Osteoblast (primary cell): ENCODE results near the gene CEP43. TPM values are rescaled to one million over a fixed set of nuclear protein-coding genes. Genes with fewer than 3 reads are reported as not detected.

Experiments used
- DNase-seq: peaks from one replicate; pipeline ENCODE4 v3.0.0; 2011; ENCODE audit warnings: low spot score, mixed read lengths; ENCODE audit not compliant: insufficient read length; ENCODE audit errors: missing footprints
- H2AFZ ChIP-seq: 2 replicates; pipeline ENCODE4 v1.6.0; 2011; ENCODE audit warnings: mild to moderate bottlenecking, low read length
- H3K27ac ChIP-seq: 2 replicates; pipeline ENCODE4 v1.5.1; 2011; ENCODE audit warnings: mild to moderate bottlenecking, low read depth, low read length, moderate library complexity
- H3K27me3 ChIP-seq: 2 replicates; pipeline ENCODE4 v1.6.0; 2012; ENCODE audit warnings: mild to moderate bottlenecking, control low read depth, inconsistent platforms, low read length, moderate library complexity; ENCODE audit not compliant: insufficient read depth
- H3K36me3 ChIP-seq: 2 replicates; pipeline ENCODE4 v1.5.1; 2011; ENCODE audit warnings: mild to moderate bottlenecking, low read length, control low read depth, moderate library complexity; ENCODE audit not compliant: insufficient read depth
- H3K4me1 ChIP-seq: 2 replicates; pipeline ENCODE4 v1.5.1; 2011; ENCODE audit warnings: mild to moderate bottlenecking, low read length, control low read depth, moderate library complexity; ENCODE audit not compliant: insufficient read depth
- H3K4me2 ChIP-seq: 2 replicates; pipeline ENCODE4 v1.6.0; 2011; ENCODE audit warnings: mild to moderate bottlenecking, low read length; ENCODE audit not compliant: insufficient read depth
- H3K4me3 ChIP-seq: fragments of 200-600 bp; sonication (generic); 3 replicates; pipeline ENCODE4 v1.5.1; 2012; ENCODE audit warnings: mild to moderate bottlenecking, low read length, inconsistent platforms; ENCODE audit not compliant: insufficient read depth
- H3K79me2 ChIP-seq: 2 replicates; pipeline ENCODE4 v1.6.0; 2012; ENCODE audit warnings: mild to moderate bottlenecking, low read length, control low read depth, inconsistent platforms; ENCODE audit not compliant: insufficient read depth
- H3K9me3 ChIP-seq: 2 replicates; pipeline ENCODE4 v1.5.1; 2011; ENCODE audit warnings: low read depth, low read length, control low read depth
- H4K20me1 ChIP-seq: 2 replicates; pipeline ENCODE4 v1.6.0; 2012; ENCODE audit warnings: mild to moderate bottlenecking, low read length, control low read depth; ENCODE audit not compliant: insufficient read depth
- CTCF ChIP-seq: IDR thresholded peaks from 2 replicates; pipeline ENCODE4 v1.5.1; 2011; ENCODE audit warnings: mild to moderate bottlenecking, low read depth, low read length, moderate library complexity; ENCODE audit errors: extremely low read depth
- small RNA-seq: library from RNA; depleted of rRNA; stranded (forward); fragments of <200 nt; gene quantifications from one replicate; pipeline ENCODE3, GENCODE V24; 2012
- total RNA-seq: library from RNA; depleted of rRNA; stranded (reverse); fragments of >200 nt; gene quantifications from 2 replicates; pipeline ENCODE4 v1.2.3, GENCODE V29; 2012

Gene CEP43
- total RNA-seq, 1 donor = 19.5 TPM

DNA sequence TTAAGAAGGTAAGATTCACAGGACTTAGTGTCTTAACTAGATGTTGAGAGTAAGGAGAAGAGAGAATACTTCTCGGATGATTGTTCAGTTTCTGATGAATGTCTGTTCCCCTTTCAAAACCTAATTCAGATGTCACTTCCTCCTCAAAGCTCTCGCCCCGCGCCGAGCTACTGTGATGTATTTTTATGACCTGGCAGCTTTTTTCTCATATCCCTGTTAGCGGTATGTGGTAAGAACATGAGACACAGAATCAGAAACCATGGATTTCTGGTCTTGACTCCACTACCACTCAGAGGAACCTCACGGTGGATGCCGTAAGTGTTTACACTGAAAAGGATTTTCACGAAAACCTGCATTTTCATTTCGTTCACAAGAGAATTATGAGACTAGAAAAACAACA is 48.4 kb downstream of the CEP43 start:
- TF ChIP-seq CTCF = no peak
- Histone ChIP-seq H3K36me3 (no peaks in the 10 kb centered on the region), H3K4me1 (peaks cover 11% of the 10 kb centered on the region), H4K20me1 (no peaks in the 10 kb centered on the region), H3K9me3 (no peaks in the 10 kb centered on the region), H3K4me2 (no peak overlapping the region), H2AFZ (no peak overlapping the region), H3K27ac (no peak overlapping the region), H3K4me3 (no peak overlapping the region), H3K79me2 (no peaks in the 10 kb centered on the region), H3K27me3 (no peaks in the 10 kb centered on the region)
- no peak for DNase-seq

Small RNA genes lying within 50 kb of the gene (small RNA-seq; reads per million reads assigned to genes)
- gene MIR3939 = not detected

Other genes starting within 250 kb of the CEP43 start
- 41.3 and 47.8 TPM in 2 replicates for gene RNASET2, start 42.8 kb upstream of the CEP43 start, total RNA-seq
- gene CCR6, start 123.7 kb downstream of the CEP43 start, total RNA-seq = not detected in 2 replicates
- gene GPR31, start 158.6 kb downstream of the CEP43 start, total RNA-seq = not detected in 2 replicates